ENCODE data around the gene PLCB4. TPM values are rescaled to one million over a fixed set of nuclear protein-coding genes. Genes with fewer than 3 reads are reported as not detected.
A peak's percentile ranks its signal among the peaks of the same experiment; 100 is the strongest.

The PLCB4 gene
- total RNA-seq, 2 experiments from 2014 or later = 0.06 TPM; not detected in 1

DNA sequence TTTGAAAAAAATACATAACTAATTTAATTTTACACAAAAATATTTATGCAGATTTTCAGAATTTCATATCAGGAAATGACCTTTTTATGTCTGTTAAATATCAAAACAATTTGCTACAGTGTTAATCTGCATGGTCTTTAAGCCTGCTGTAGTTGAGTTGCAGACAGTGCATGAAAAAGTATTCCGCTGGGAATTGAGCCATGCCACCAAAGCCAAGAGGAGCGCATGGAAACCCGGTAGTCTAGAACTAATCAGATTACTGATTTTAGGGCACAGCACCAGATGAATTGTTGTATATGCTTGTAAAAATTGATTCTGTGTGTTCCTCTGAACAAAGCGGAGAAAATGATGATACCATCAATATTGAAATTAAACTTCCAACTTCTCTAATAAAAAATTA lies 411.2 kb downstream of the PLCB4 start:
- no peak for DNase-seq
- Mint-ChIP-seq H3K27me3 (no peaks in the 10 kb centered on the region), H3K27ac (no peak overlapping the region), H3K9me3 (no peaks in the 10 kb centered on the region), H3K4me3 (no peak overlapping the region), H3K4me1 (ENCODE audit: low read depth) (no peaks in the 10 kb centered on the region), H3K36me3 (ENCODE audit: low read depth) (no peaks in the 10 kb centered on the region)
- TF ChIP-seq, protein P1, sequence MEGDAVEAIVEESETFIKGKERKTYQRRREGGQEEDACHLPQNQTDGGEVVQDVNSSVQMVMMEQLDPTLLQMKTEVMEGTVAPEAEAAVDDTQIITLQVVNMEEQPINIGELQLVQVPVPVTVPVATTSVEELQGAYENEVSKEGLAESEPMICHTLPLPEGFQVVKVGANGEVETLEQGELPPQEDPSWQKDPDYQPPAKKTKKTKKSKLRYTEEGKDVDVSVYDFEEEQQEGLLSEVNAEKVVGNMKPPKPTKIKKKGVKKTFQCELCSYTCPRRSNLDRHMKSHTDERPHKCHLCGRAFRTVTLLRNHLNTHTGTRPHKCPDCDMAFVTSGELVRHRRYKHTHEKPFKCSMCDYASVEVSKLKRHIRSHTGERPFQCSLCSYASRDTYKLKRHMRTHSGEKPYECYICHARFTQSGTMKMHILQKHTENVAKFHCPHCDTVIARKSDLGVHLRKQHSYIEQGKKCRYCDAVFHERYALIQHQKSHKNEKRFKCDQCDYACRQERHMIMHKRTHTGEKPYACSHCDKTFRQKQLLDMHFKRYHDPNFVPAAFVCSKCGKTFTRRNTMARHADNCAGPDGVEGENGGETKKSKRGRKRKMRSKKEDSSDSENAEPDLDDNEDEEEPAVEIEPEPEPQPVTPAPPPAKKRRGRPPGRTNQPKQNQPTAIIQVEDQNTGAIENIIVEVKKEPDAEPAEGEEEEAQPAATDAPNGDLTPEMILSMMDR (IDR thresholded peaks at IDR 0.05) = no peak
- no peaks in the 10 kb centered on the region for H3K27me3 ChIP-seq (ENCODE audit: control insufficient read depth in 1 of 2, insufficient read depth in 2 of 2, low read length in 2 of 2)
- H3K4me1 ChIP-seq (ENCODE audit: insufficient read depth, low read length) = no peaks in the 10 kb centered on the region
- H3K36me3 ChIP-seq (ENCODE audit: insufficient read depth, low read length) = no peaks in the 10 kb centered on the region
- ATAC-seq (ENCODE audit: poor library complexity) = no peak
- intact Hi-C loops (cut with DNase I, micrococcal nuclease) = no loop called here
- H3K9me3 ChIP-seq (ENCODE audit: control insufficient read depth in 1 of 2, insufficient read depth in 1 of 2, low read length in 2 of 2) = no peaks in the 10 kb centered on the region
- no peak overlapping the region for H3K4me3 ChIP-seq (ENCODE audit: low read length)
- no peak overlapping the region for H3K27ac ChIP-seq (ENCODE audit: low read depth in 1 of 2, low read length in 2 of 2)
- ChIA-PET POLR2A (no interaction called here), CTCF (no interaction called here)

DNA sequence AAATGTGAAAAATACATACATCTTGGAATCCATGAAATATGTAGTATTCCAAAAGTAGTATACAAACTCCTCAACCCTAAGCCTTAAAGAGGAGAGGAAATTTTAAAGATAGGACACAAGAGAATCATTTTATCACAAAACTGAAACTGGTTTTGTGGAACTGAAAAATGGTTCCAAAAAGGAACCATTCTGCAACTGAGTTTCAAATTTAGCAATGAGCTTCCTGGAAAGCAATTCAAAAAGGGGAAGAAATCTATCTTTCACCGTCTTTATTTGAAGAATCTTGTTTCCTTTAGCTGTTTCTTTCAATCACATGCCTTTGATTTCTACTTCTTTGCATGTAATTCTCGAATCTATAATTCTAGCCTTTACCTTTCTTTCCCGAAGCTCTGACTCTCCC lies 413.3 kb downstream of the PLCB4 start:
- Mint-ChIP-seq H3K27ac (no peak overlapping the region), H3K4me3 (no peak overlapping the region), H3K4me1 (ENCODE audit: low read depth) (no peaks in the 10 kb centered on the region), H3K9me3 (no peaks in the 10 kb centered on the region), H3K36me3 (ENCODE audit: low read depth) (no peaks in the 10 kb centered on the region), H3K27me3 (no peaks in the 10 kb centered on the region)
- no peaks in the 10 kb centered on the region for H3K36me3 ChIP-seq (ENCODE audit: insufficient read depth, low read length)
- DNase-seq = peak in 1 of 14 experiments; percentile 9
- no peaks in the 10 kb centered on the region for H3K27me3 ChIP-seq (ENCODE audit: control insufficient read depth in 1 of 2, insufficient read depth in 2 of 2, low read length in 2 of 2)
- POLR2A ChIA-PET = no interaction called here
- no peak overlapping the region for H3K27ac ChIP-seq (ENCODE audit: low read depth in 1 of 2, low read length in 2 of 2)
- no peaks in the 10 kb centered on the region for H3K9me3 ChIP-seq (ENCODE audit: control insufficient read depth in 1 of 2, insufficient read depth in 1 of 2, low read length in 2 of 2)
- intact Hi-C loops (cut with DNase I, micrococcal nuclease) = no loop called here
- no peaks in the 10 kb centered on the region for H3K4me1 ChIP-seq (ENCODE audit: insufficient read depth, low read length)
- CTCF ChIA-PET = no interaction called here
- ATAC-seq (ENCODE audit: poor library complexity) = no peak
- TF ChIP-seq, protein P1 (IDR thresholded peaks at IDR 0.05) = no peak
- H3K4me3 ChIP-seq (ENCODE audit: low read length) = no peak overlapping the region

DNA sequence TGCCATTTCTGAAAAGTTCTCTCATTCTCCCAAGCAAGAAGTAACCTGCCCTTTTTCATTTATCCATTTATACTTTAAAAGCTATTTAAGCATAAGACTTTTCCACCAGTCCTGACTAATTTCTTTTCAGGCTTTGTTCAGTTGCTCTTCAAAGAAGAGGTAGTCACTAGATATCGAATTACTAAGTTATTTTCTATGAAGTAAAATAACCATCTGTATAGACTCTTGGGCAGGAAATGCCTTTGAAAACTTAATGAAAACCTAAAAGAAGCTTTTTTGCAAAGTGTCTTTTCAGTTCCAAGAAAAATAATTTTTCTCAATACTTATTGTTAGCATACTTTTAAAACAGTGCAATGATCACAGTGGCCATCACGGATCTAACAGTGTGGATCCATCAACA lies 414.2 kb downstream of the PLCB4 start:
- TF ChIP-seq, protein P1 (IDR thresholded peaks at IDR 0.05) = no peak
- CTCF ChIA-PET = no interaction called here
- DNase-seq (no peak), ATAC-seq (ENCODE audit: poor library complexity) (no peak)
- no peaks in the 10 kb centered on the region for H3K36me3 ChIP-seq (ENCODE audit: insufficient read depth, low read length)
- Mint-ChIP-seq H3K36me3 (ENCODE audit: low read depth) (no peaks in the 10 kb centered on the region), H3K9me3 (no peaks in the 10 kb centered on the region), H3K4me3 (no peak overlapping the region), H3K27ac (no peak overlapping the region), H3K27me3 (no peaks in the 10 kb centered on the region), H3K4me1 (ENCODE audit: low read depth) (no peaks in the 10 kb centered on the region)
- intact Hi-C loops (cut with DNase I, micrococcal nuclease) = no loop called here
- no peaks in the 10 kb centered on the region for H3K27me3 ChIP-seq (ENCODE audit: control insufficient read depth in 1 of 2, insufficient read depth in 2 of 2, low read length in 2 of 2)
- H3K27ac ChIP-seq (ENCODE audit: low read depth in 1 of 2, low read length in 2 of 2) = no peak overlapping the region
- H3K9me3 ChIP-seq (ENCODE audit: control insufficient read depth in 1 of 2, insufficient read depth in 1 of 2, low read length in 2 of 2) = no peaks in the 10 kb centered on the region
- H3K4me3 ChIP-seq (ENCODE audit: low read length) = no peak overlapping the region
- POLR2A ChIA-PET = no interaction called here
- H3K4me1 ChIP-seq (ENCODE audit: insufficient read depth, low read length) = no peaks in the 10 kb centered on the region

All from CD4-positive, alpha-beta T cell (primary cell).